HL-60 (cell line): ENCODE data around the gene OAS2.

Experiments used
- DNase-seq, 2 experiments: peaks; one replicate each; pipeline ENCODE4 v3.0.0-alpha.2; 2010 to 2020; ENCODE audit warnings: low read depth in 1 of 2, low spot score in 1 of 2
- H3K27ac ChIP-seq: fragments of 250-450 bp; sonication (Bioruptor Pico); replicated peaks from 2 replicates; pipeline ENCODE4 v1.5.1; 2020; ENCODE audit warnings: mild to moderate bottlenecking, moderate library complexity
- H3K27me3 ChIP-seq: fragments of 250-450 bp; sonication (Bioruptor Pico); 2 replicates; pipeline ENCODE4 v1.5.1; 2021; ENCODE audit warnings: mild to moderate bottlenecking, moderate library complexity; ENCODE audit not compliant: insufficient read depth, poor library complexity, severe bottlenecking
- H3K4me3 ChIP-seq: replicated peaks from 2 replicates; pipeline ENCODE4 v1.5.1; 2011; ENCODE audit warnings: mild to moderate bottlenecking, control low read depth, low read length; ENCODE audit not compliant: insufficient read depth
- CTCF ChIP-seq: IDR thresholded peaks from one replicate; pipeline ENCODE4 v1.5.1; 2011; ENCODE audit warnings: low read length, control low read depth, inconsistent platforms; ENCODE audit not compliant: insufficient read depth
- GABPA ChIP-seq: IDR thresholded peaks from 2 replicates; pipeline ENCODE4 v1.6.1; 2012; ENCODE audit warnings: low read depth
- POLR2AphosphoS5 ChIP-seq: IDR thresholded peaks from 2 replicates; pipeline ENCODE4 v1.6.1; 2012; ENCODE audit warnings: low read depth
- REST ChIP-seq: IDR thresholded peaks from 2 replicates; pipeline ENCODE4 v1.6.1; 2012; ENCODE audit warnings: low read depth; ENCODE audit not compliant: insufficient replicate concordance
- SPI1 ChIP-seq: IDR thresholded peaks from 2 replicates; pipeline ENCODE4 v1.6.1; 2012; ENCODE audit warnings: low read depth, mild to moderate bottlenecking, borderline replicate concordance

Gene OAS2

GRCh38 chr12:113054948-113055486, 76.7 kb downstream of the OAS2 start:
- Histone ChIP-seq H3K27ac (no peak overlapping the region), H3K27me3 (peaks cover 19% of the 10 kb centered on the region), H3K4me3 (no peak overlapping the region)
- TF ChIP-seq CTCF (no peak), GABPA (no peak), SPI1 (no peak), REST (no peak), POLR2AphosphoS5 (no peak)
- DNase-seq, result no peak

- TF ChIP-seq SPI1, result no peak
- DNase-seq, result no peak
- H3K27me3 ChIP-seq, result peaks cover 19% of the 10 kb centered on the region
- no peak overlapping the region for H3K27ac ChIP-seq
- H3K4me3 ChIP-seq, result no peak overlapping the region
These were observed 77.5 kb downstream of the OAS2 start for GRCh38 chr12:113055594-113056380.

- Histone ChIP-seq H3K27me3 (peaks cover 19% of the 10 kb centered on the region), H3K27ac (no peak overlapping the region), H3K4me3 (no peak overlapping the region)
- DNase-seq, result no peak
- TF ChIP-seq REST, result no peak
- TF ChIP-seq GABPA, result no peak
- TF ChIP-seq SPI1, result no peak
- TF ChIP-seq POLR2AphosphoS5, result no peak
These were observed 78.0 kb downstream of the OAS2 start for GRCh38 chr12:113056381-113056630.

- DNase-seq, result no peak
These were observed 78.5 kb downstream of the OAS2 start, which contains the start of gene DTX1 for GRCh38 chr12:113056631-113057488. Gene DTX1 (plus strand): TSS chr12:113056730. CDS start chr12:113058193, 1,463 bp downstream.

More at GRCh38 chr12:113056631-113057488, 78.5 kb downstream of the OAS2 start, which contains the start of gene DTX1:
- TF ChIP-seq CTCF (no peak), GABPA (no peak), SPI1 (no peak), REST (no peak), POLR2AphosphoS5 (no peak)
- no peak within 1 kb of the TSS for H3K27ac ChIP-seq
- H3K27me3 ChIP-seq, result peaks cover 19% of the 10 kb centered on the region
- H3K4me3 ChIP-seq, result no peak within 1 kb of the TSS
